HCT116 (cell line): ENCODE data around the gene FOXN1. TPM values are rescaled to one million over a fixed set of nuclear protein-coding genes. Genes with fewer than 3 reads are reported as not detected.

Experiments
- ATAC-seq: fragments of 200-7000 bp; cut with Tn5 transposase; 2 replicates; pipeline ENCODE4 v1.9.1; 2020; ENCODE audit warnings: mild to moderate bottlenecking, moderate library complexity
- BruUV-seq: library from RNA; stranded (reverse); fragments of 400-500 nt; replicated peaks from 2 replicates; lab custom pipeline; 2021; lab: Mats Ljungman, UMichigan
- CTCF ChIA-PET: fragments of 300-600 bp; sonication (Branson Sonifier 250); formaldehyde crosslinking; loops from one replicate; lab custom pipeline; 2021; ENCODE audit warnings: antibody characterized with exemption; lab: Charles Lee
- POLR2A ChIA-PET: fragments of 300-600, 350-600 bp; sonication (Branson Sonifier 250); formaldehyde crosslinking; loops from one replicate; lab custom pipeline; 2021; ENCODE audit warnings: antibody characterized with exemption; lab: Charles Lee
- RAD21 ChIA-PET, 2 experiments: fragments of 300-600 bp; sonication (Branson Sonifier 250); formaldehyde crosslinking; loops; one replicate each; lab custom pipeline; 2023; ENCODE audit warnings: low total read pairs in 2 of 2; ENCODE audit not compliant: uncharacterized antibody in 2 of 2, unreplicated experiment in 2 of 2, low non-redundant PET in 1 of 2; lab: Charles Lee
- DNase-seq: peaks from one replicate; pipeline ENCODE4 v3.0.0-alpha.2; 2010; ENCODE audit warnings: low read depth, low spot score
- H2AFZ ChIP-seq: fragments of 200-600 bp; shearing (Covaris generic), sonication (generic); 2 replicates; pipeline ENCODE4 v1.6.1; 2017; ENCODE audit warnings: low read depth, mixed run types, mixed read lengths, antibody characterized with exemption, low read length; ENCODE audit not compliant: poor library complexity, severe bottlenecking
- H3K27ac ChIP-seq: 2 replicates; pipeline ENCODE4 v1.5.1; 2012; ENCODE audit warnings: low read depth, low read length
- H3K27me3 ChIP-seq: fragments of 200-600 bp; sonication (generic); 2 replicates; pipeline ENCODE4 v1.6.1; 2016; ENCODE audit warnings: mixed run types, low read length, mixed read lengths; ENCODE audit not compliant: insufficient read depth
- H3K36me3 ChIP-seq, 2 experiments: fragments of 200-500 bp in 1 of 2; fragments of 200-600 bp in 1 of 2; sonication (Bioruptor generic) in 1 of 2; sonication (generic) in 1 of 2; 2 replicates each; pipeline versions ENCODE4 v1.5.1 to v1.6.1; 2014 to 2016; ENCODE audit warnings: low read length in 2 of 2, inconsistent platforms in 1 of 2, mixed read lengths in 1 of 2, mixed run types in 1 of 2; ENCODE audit not compliant: insufficient read depth in 2 of 2, control insufficient read depth in 1 of 2
- H3K4me1 ChIP-seq, 2 experiments: fragments of 200-600 bp in 1 of 2; sonication (generic) in 1 of 2; 2 replicates each; pipeline versions ENCODE4 v1.5.1 to v1.6.1; 2012 to 2017; ENCODE audit warnings: low read length in 2 of 2, inconsistent platforms in 1 of 2, mild to moderate bottlenecking in 1 of 2, mixed read lengths in 1 of 2, mixed run types in 1 of 2, moderate library complexity in 1 of 2; ENCODE audit not compliant: insufficient read depth in 2 of 2, control insufficient read depth in 1 of 2
- H3K4me2 ChIP-seq: fragments of 200-600 bp; sonication (generic); 2 replicates; pipeline ENCODE4 v1.6.1; 2017; ENCODE audit warnings: mixed run types, low read length, mixed read lengths
- H3K4me3 ChIP-seq, 2 experiments: fragments of 200-600 bp in 1 of 2; sonication (generic) in 1 of 2; replicated peaks in 1 of 2; 2 replicates each; pipeline ENCODE4 v1.5.1; 2011 to 2016; ENCODE audit warnings: low read length in 2 of 2, control low read depth in 1 of 2, low read depth in 1 of 2, mild to moderate bottlenecking in 1 of 2, mixed read lengths in 1 of 2, mixed run types in 1 of 2
- H3K79me2 ChIP-seq: fragments of 200-600 bp; sonication (generic); 2 replicates; pipeline ENCODE4 v1.6.1; 2017; ENCODE audit warnings: mild to moderate bottlenecking, mixed run types, low read length, moderate library complexity, mixed read lengths; ENCODE audit not compliant: insufficient read depth
- H3K9ac ChIP-seq: fragments of 200-600 bp; sonication (generic); 2 replicates; pipeline ENCODE4 v1.6.1; 2016; ENCODE audit warnings: low read length, mixed read lengths
- H3K9me2 ChIP-seq: fragments of 200-600 bp; sonication (generic), shearing (Covaris generic); 2 replicates; pipeline ENCODE4 v1.6.1; 2017; ENCODE audit warnings: mixed run types, mild to moderate bottlenecking, moderate library complexity; ENCODE audit not compliant: insufficient read depth
- H3K9me3 ChIP-seq, 2 experiments: fragments of 200-500 bp in 1 of 2; fragments of 200-600 bp in 1 of 2; sonication (Bioruptor generic) in 1 of 2; sonication (generic) in 1 of 2; 2 replicates each; pipeline ENCODE4 v1.6.1; 2014 to 2017; ENCODE audit warnings: low read length in 2 of 2, mixed read lengths in 2 of 2, inconsistent platforms in 1 of 2, low read depth in 1 of 2, mild to moderate bottlenecking in 1 of 2, mixed run types in 1 of 2, moderate library complexity in 1 of 2; ENCODE audit not compliant: control insufficient read depth in 1 of 2, insufficient read depth in 1 of 2
- H4K20me1 ChIP-seq: fragments of 200-600 bp; sonication (generic), shearing (Covaris generic); 2 replicates; pipeline ENCODE4 v1.6.1; 2017; ENCODE audit warnings: mixed run types, mild to moderate bottlenecking, moderate library complexity; ENCODE audit not compliant: insufficient read depth
- CBX3 ChIP-seq: IDR thresholded peaks from 2 replicates; pipeline ENCODE4 v1.6.1; 2012; ENCODE audit warnings: low read depth
- CEBPB ChIP-seq: IDR thresholded peaks from 2 replicates; pipeline ENCODE4 v1.6.1; 2012; ENCODE audit warnings: low read depth
- EGR1 ChIP-seq: IDR thresholded peaks from 2 replicates; pipeline ENCODE4 v1.6.1; 2012; ENCODE audit warnings: low read depth
- EZH2 ChIP-seq: fragments of 200-600 bp; sonication (generic); IDR thresholded peaks from 2 replicates; pipeline ENCODE4 v1.6.1; 2017; ENCODE audit warnings: antibody characterized with exemption, mixed run types
- EZH2phosphoT487 ChIP-seq: fragments of 200-600 bp; IDR thresholded peaks from 2 replicates; pipeline ENCODE4 v1.6.1; 2018; ENCODE audit warnings: antibody characterized with exemption, borderline replicate concordance
- FOSL1 ChIP-seq: IDR thresholded peaks from 2 replicates; pipeline ENCODE4 v1.6.1; 2012; ENCODE audit warnings: low read depth
- POLR2A ChIP-seq: IDR thresholded peaks from 2 replicates; pipeline ENCODE4 v1.7.0; 2011; ENCODE audit warnings: borderline replicate concordance; ENCODE audit not compliant: insufficient read depth, insufficient read length; ENCODE audit errors: extremely low read depth
- SIN3A ChIP-seq: IDR thresholded peaks from 2 replicates; pipeline ENCODE4 v1.6.1; 2012; ENCODE audit warnings: low read depth
- SP1 ChIP-seq: IDR thresholded peaks from 2 replicates; pipeline ENCODE4 v1.6.1; 2012; ENCODE audit warnings: low read depth
- SRF ChIP-seq: IDR thresholded peaks from 2 replicates; pipeline ENCODE4 v1.6.1; 2012; ENCODE audit warnings: low read depth
- YY1 ChIP-seq: IDR thresholded peaks from 2 replicates; pipeline ENCODE4 v1.6.1; 2011; ENCODE audit warnings: low read length, low read depth, moderate library complexity, mild to moderate bottlenecking; ENCODE audit not compliant: insufficient replicate concordance; ENCODE audit errors: extremely low read depth
- ZNF274 ChIP-seq: fragments of 200-500 bp; sonication (Bioruptor generic); IDR thresholded peaks from 2 replicates; pipeline ENCODE4 v1.6.1; 2014; ENCODE audit warnings: mild to moderate bottlenecking, low read depth, low read length, inconsistent platforms
- intact Hi-C: fragments of 100-400 bp; cut with micrococcal nuclease; formaldehyde crosslinking; loops from 2 replicates; pipeline ENCODE4 v1.10.0; 2022
- total RNA-seq: library from RNA; stranded (reverse); gene quantifications from one replicate; pipeline ENCODE4 v1.2.1, GENCODE V29; 2021; ENCODE audit not compliant: unreplicated experiment
- TF ChIP-seq, protein P1 (sequence below): IDR thresholded peaks from 2 replicates; pipeline ENCODE4 v1.6.1; 2012
- TF ChIP-seq, protein P2 (sequence below): IDR thresholded peaks from 2 replicates; pipeline ENCODE4 v1.6.1; 2012; ENCODE audit warnings: low read depth
- TF ChIP-seq, protein P3 (sequence below): IDR thresholded peaks from 2 replicates; pipeline ENCODE4 v1.6.1; 2011; ENCODE audit warnings: mild to moderate bottlenecking, low read length, moderate library complexity; ENCODE audit not compliant: insufficient replicate concordance; ENCODE audit errors: extremely low read depth

The FOXN1 gene
- total RNA-seq, 1 experiment from 2014 or later: not detected

DNA sequence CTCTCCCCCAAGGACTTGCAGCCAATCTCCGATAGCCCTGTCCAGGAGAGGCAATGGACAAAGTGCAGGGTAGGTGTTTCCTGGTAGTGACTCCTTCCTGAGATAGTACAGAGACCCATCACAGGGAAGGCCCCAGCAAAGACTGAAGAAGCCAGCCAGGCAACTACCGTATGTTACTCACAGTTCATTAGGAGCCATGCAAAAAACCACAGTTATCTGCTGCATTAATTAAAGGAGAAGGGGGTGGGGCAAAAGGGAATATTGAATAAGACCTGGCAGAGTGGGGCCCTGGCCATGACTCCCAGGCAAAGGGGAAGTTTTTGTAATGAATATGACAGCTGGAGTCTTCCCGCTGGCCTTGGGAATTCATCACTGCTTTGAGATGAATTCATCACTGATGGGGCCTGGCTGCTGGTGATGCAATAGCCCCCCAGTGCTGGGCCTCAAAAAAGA, 35.2 kb upstream of the FOXN1 start:
- no peak for ATAC-seq
- DNase-seq: no peak
- RAD21 ChIA-PET: no interaction called here
- TF ChIP-seq ZNF274 (no peak), FOSL1 (no peak), POLR2A (no peak), SRF (no peak), EZH2phosphoT487 (no peak), SIN3A (no peak), YY1 (no peak)
- TF ChIP-seq, protein P1, sequence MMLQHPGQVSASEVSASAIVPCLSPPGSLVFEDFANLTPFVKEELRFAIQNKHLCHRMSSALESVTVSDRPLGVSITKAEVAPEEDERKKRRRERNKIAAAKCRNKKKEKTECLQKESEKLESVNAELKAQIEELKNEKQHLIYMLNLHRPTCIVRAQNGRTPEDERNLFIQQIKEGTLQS: no peak
- intact Hi-C loops: no loop called here
- Histone ChIP-seq H3K9me3 (no peaks in the 10 kb centered on the region), H3K9me2 (no peaks in the 10 kb centered on the region), H3K4me3 (no peak overlapping the region), H2AFZ (no peak overlapping the region), H4K20me1 (no peaks in the 10 kb centered on the region), H3K27me3 (peaks cover 36% of the 10 kb centered on the region), H3K36me3 (no peaks in the 10 kb centered on the region), H3K79me2 (no peaks in the 10 kb centered on the region), H3K4me1 (no peaks in the 10 kb centered on the region), H3K27ac (no peak overlapping the region), H3K4me2 (no peak overlapping the region), H3K9ac (no peak overlapping the region)
- BruUV-seq: no TSS peak
- CTCF ChIA-PET: no interaction called here
- POLR2A ChIA-PET: no interaction called here

DNA sequence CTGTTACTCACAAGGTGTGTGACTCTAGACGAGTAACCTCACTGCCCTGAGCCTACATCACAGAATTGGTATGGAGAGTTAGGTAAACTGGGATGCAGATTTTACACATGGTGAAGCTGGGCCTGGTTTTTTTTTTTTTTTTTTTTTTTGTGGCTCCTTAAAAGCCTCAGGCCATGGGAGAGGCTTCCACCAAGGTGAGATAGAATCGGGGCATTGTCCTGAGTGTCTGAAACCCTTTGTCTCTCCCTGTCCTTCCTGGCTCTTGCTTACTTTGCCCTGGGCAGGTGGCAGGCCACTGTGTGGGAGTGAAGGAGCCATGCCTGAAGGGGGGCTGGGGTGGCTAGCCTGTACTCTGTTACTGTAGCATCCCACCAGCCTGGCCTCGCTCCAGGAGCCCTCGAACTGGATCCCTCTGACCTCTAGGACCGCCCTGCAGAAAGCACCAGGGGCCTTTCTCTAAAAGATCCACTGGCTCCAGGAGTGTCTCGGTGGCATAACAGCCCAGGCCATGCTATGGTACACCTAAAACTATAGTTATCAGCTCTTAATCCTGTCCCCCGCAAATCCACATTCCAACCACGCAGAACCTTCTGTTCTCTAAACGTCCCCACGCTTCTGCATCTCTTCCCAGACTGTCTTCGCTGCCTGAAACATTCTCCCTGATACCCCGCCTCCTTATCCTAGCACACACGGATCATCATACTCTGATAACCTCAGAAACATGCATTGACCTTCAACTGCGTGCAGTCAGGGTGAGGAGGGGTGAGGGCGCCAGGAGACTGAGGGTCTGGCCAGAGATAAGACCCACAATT, 34.4 kb upstream of the FOXN1 start:
- Histone ChIP-seq H3K27ac (no peak overlapping the region), H3K9me2 (no peaks in the 10 kb centered on the region), H3K4me1 (no peaks in the 10 kb centered on the region), H3K36me3 (no peaks in the 10 kb centered on the region), H3K9me3 (no peaks in the 10 kb centered on the region)
- BruUV-seq: no TSS peak
- TF ChIP-seq CEBPB: no peak
- TF ChIP-seq SP1: no peak
- TF ChIP-seq EZH2: no peak
- no peak for TF ChIP-seq YY1
- TF ChIP-seq, protein P2, sequence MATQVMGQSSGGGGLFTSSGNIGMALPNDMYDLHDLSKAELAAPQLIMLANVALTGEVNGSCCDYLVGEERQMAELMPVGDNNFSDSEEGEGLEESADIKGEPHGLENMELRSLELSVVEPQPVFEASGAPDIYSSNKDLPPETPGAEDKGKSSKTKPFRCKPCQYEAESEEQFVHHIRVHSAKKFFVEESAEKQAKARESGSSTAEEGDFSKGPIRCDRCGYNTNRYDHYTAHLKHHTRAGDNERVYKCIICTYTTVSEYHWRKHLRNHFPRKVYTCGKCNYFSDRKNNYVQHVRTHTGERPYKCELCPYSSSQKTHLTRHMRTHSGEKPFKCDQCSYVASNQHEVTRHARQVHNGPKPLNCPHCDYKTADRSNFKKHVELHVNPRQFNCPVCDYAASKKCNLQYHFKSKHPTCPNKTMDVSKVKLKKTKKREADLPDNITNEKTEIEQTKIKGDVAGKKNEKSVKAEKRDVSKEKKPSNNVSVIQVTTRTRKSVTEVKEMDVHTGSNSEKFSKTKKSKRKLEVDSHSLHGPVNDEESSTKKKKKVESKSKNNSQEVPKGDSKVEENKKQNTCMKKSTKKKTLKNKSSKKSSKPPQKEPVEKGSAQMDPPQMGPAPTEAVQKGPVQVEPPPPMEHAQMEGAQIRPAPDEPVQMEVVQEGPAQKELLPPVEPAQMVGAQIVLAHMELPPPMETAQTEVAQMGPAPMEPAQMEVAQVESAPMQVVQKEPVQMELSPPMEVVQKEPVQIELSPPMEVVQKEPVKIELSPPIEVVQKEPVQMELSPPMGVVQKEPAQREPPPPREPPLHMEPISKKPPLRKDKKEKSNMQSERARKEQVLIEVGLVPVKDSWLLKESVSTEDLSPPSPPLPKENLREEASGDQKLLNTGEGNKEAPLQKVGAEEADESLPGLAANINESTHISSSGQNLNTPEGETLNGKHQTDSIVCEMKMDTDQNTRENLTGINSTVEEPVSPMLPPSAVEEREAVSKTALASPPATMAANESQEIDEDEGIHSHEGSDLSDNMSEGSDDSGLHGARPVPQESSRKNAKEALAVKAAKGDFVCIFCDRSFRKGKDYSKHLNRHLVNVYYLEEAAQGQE: no peak
- TF ChIP-seq CBX3: no peak
- TF ChIP-seq EGR1: no peak
- TF ChIP-seq SRF: no peak
- TF ChIP-seq, protein P3, sequence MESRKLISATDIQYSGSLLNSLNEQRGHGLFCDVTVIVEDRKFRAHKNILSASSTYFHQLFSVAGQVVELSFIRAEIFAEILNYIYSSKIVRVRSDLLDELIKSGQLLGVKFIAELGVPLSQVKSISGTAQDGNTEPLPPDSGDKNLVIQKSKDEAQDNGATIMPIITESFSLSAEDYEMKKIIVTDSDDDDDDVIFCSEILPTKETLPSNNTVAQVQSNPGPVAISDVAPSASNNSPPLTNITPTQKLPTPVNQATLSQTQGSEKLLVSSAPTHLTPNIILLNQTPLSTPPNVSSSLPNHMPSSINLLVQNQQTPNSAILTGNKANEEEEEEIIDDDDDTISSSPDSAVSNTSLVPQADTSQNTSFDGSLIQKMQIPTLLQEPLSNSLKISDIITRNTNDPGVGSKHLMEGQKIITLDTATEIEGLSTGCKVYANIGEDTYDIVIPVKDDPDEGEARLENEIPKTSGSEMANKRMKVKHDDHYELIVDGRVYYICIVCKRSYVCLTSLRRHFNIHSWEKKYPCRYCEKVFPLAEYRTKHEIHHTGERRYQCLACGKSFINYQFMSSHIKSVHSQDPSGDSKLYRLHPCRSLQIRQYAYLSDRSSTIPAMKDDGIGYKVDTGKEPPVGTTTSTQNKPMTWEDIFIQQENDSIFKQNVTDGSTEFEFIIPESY: no peak
- TF ChIP-seq, all 23 proteins: peak for 0
- Histone ChIP-seq H3K4me2 (no peak overlapping the region), H3K27me3 (peaks cover 28% of the 10 kb centered on the region), H2AFZ (no peak overlapping the region), H3K79me2 (no peaks in the 10 kb centered on the region), H4K20me1 (no peaks in the 10 kb centered on the region), H3K9ac (no peak overlapping the region), H3K4me3 (no peak overlapping the region)
- ChIA-PET CTCF (no interaction called here), RAD21 (no interaction called here), POLR2A (no interaction called here)
- intact Hi-C loops: no loop called here
- DNase-seq (no peak), ATAC-seq (no peak)
